ENCODE data around the gene MZT2B. TPM values are rescaled to one million over a fixed set of nuclear protein-coding genes. Genes with fewer than 3 reads are reported as not detected.
"Not testable (repeated sequence)": the region's sequence is repeated elsewhere in the genome, so short reads cannot be mapped to it uniquely, and the experiment has no call there.

The MZT2B gene
- total RNA-seq, 1 experiment from 2014 or later: 111 TPM

DNA sequence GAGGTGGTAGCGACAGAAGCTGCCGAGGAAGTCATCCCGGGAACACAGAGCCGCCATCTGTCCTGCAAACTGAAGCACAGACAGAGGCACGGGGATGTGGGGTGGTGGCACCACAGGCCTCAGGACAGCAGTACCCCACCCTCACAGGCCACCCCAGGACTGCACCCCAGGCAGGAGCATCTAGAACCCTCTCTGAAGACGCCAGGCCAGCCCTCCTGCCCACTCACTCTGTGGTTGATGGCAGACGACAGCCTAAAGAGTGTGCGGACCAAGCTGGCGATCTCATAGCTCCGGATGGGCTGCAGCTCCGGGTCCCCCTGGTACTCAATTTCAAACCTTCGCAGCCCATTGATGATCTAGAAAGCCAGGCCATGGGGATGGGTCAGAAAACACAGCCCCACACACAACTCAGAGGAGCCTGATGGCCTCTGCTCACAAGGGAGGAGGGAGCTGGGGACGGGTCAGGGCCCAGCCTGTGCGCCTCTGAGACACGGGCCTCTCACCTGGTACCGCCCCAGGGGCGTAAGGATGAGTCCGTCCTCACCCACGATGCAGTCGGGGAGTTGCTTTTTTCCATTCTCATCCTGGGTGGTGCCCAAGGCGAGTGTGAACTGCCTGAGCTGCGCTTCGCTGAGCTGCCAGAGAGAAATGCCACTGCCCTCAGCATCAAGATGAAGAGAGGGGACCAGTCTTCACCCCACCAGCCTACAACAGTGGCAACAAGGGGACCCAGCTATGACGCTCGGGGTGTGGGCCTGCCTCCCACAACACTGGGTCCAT, 29.1 kb upstream of the MZT2B start:
- no peak for DNase-seq (ENCODE audit: low read depth)

GRCh38 chr2:130153721-130154422, 28.2 kb upstream of the MZT2B start:
- DNase-seq (ENCODE audit: low read depth): not testable (repeated sequence)

DNA sequence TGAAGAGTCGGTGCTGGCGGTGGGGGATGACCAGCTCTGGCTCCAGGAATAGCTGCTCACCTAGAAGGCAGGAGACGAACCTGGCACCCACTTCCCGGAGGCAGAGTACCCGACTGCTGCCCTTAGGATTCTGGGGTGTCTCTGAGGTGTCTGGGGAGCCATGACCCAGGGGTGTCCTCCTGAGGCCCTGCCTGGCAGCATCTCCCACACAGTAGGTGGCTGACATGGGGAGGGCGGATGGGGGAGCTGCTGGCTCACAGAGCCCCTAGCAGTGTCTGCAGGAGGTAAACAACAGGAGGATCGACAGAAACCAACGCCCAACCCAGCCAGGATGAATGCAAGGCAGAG, 27.7 kb upstream of the MZT2B start:
- not testable (repeated sequence) for DNase-seq (ENCODE audit: low read depth)

- DNase-seq (ENCODE audit: low read depth): no peak
Measured at GRCh38 chr2:130154773-130155765, 27.0 kb upstream of the MZT2B start.

DNA sequence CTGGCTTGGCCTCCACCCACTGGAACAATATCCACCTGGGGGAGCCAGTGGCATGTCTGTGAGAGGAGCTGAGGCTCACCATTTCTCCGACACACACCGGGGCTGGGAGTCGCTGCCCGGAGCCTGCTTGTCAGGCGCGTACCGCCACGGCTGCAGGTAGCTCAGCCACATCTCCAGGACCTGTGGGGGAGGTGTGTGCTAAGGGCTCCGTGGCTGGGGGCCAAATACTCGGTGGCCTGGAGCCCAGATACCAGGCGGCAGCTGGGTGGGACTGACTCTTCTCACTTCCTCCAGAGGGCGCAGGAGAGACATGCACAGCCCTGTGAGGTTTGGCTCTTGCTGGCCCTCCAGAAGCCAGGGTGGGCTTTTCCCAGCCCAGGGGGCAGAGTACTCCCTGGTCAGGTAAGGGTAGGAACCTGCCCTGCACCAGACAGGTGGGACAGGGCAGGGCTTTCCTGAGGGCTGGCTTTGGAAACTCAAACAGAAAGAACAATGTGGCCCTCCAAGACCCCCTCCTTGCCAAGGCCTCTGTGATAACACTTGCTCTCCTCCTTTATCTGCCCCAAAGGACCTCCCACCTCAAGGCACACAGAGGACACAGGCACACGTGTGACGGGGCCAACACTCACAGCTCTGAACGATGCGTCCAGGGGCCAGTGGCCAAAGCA, 26.0 kb upstream of the MZT2B start:
- peak; percentile 34 for DNase-seq (ENCODE audit: low read depth)

DNA sequence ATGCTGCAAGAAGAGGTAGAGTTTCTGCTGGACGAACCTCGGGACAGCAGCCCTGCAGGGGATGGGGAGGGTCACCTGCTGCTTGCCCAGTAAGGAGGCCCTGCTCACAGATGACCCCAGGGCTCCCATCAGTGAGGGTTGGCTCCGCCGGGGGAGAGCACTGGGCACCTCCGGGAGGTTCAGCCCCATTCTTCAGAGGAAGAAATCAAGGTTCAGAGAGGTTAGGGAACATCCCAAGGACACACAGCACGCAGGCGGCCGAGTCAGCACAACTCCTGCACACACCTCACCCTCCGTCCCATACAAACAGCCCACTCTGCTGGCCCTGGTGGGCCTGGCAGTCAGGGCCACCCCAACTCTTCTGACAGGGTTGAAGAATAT, 25.4 kb upstream of the MZT2B start:
- no peak for DNase-seq (ENCODE audit: low read depth)

DNA sequence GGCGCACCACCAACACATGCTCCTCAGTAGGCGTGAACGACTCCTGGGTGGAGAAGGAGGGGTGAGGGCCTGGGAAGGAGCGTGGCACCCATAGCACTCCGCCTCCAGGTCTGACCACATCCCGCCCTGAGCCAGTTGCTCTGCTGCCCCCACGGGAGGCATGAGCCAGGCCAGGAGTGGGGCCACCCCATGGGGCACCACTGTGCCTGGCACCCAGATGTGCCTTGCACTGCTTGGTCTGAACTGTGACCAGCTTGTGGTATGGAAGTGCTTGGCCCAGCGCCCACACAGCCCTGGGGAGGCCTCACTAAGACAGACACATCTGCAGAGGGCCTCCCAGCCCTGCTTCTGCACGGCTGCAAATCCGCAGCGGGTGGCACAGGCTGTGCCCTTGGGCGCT, 24.7 kb upstream of the MZT2B start:
- DNase-seq (ENCODE audit: low read depth): peak; percentile 1

DNA sequence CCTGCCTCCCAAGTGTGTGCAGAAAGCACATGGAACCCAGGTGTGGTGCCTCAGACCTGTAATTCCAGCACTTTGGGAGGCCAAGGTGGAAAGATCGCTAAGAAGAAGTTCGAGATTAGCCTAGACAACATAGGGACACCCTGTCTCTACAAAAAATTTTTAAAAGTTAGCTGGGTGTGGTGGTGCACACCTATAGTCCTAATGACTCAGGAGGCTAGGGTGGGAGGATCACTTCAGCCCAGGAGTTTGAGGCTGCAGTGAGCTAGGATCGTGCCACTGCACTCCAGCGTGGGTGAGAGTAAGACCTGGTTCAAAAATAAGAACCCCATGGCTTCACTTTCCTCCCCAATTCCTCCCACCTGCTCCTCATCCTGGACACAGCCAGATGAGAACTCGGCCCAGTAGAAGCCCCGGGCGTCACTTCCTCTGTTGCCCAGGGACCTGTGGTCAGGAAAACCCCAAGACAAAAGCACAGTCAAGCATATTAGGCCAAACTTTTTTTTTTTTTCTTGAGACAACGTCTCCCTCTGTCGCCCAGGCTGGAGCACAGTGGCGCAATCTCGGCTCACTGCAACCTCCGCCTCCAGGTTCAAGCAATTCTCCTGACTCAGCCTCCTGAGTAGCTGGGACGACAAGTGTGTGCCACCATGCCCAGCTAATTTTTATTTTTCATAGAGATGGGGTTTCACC, 24.1 kb upstream of the MZT2B start:
- not testable (repeated sequence) for DNase-seq (ENCODE audit: low read depth)

DNA sequence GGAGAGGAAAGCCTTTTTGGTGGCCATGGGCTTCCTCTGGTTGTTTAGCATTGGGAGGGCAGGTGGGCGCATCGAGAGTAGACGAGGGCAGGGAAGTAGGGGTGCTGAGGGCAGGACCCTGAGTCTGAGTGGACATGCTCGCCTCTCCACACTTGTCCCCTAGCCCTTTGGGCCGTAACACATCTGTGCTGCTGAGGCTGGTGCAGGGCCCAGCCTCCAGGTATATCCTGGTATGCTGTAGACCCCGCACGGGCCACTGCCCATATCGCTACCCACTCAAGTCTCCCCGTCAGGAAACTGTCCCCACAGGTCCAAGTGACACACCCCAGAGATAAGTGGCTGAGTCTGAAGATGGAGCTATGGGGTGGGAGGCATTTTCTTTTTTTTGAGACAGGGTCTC, 23.4 kb upstream of the MZT2B start:
- no peak for DNase-seq (ENCODE audit: low read depth)

- not testable (repeated sequence) for DNase-seq (ENCODE audit: low read depth)
Measured at GRCh38 chr2:130159376-130159775, 22.7 kb upstream of the MZT2B start.

DNA sequence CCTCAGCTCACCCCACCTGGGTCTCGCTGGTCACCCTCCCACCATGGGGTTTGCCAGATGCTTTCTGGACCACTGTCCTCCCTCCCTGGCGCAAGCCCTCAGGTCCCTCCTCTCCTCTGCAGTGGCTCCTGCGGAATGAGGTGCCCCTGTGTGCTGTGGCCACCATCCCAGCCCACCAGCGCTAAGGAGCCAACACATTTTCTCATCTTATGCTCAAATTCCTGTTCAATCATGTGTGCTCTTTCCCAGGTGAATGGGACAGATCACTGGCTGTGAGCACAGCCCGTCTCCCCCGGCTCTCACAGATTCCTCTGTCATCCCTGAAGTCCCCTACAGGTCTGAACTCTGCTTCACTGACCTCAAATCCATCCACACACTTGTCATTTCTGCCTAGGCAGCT, 21.9 kb upstream of the MZT2B start:
- no peak for DNase-seq (ENCODE audit: low read depth)

GRCh38 chr2:130160838-130161705, 21.0 kb upstream of the MZT2B start:
- DNase-seq (ENCODE audit: low read depth): not testable (repeated sequence)

GRCh38 chr2:130162486-130162885, 19.6 kb upstream of the MZT2B start:
- DNase-seq (ENCODE audit: low read depth): not testable (repeated sequence)

DNA sequence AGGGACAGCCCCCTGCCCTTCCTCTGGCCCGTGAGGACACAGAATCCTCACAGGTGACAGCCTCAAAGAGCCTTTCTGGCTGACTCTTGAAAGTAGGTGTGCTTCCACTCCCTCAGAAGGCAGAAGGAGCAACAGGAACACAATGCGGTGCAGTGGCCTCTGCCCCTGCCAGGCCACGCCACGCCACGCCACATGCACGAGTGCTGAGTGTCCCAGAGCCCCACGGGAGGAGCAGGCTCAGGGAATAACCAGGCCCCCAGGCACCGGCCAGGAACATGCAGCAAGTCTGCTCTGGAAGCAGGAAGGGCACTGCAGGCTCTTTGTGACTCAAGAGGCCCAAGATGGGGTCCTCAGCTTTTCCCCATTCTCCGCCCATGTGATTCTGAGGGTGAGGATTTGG, 19.1 kb upstream of the MZT2B start:
- no peak for DNase-seq (ENCODE audit: low read depth)

- DNase-seq (ENCODE audit: low read depth): no peak
Measured at GRCh38 chr2:130165293-130166016, 16.6 kb upstream of the MZT2B start.

DNA sequence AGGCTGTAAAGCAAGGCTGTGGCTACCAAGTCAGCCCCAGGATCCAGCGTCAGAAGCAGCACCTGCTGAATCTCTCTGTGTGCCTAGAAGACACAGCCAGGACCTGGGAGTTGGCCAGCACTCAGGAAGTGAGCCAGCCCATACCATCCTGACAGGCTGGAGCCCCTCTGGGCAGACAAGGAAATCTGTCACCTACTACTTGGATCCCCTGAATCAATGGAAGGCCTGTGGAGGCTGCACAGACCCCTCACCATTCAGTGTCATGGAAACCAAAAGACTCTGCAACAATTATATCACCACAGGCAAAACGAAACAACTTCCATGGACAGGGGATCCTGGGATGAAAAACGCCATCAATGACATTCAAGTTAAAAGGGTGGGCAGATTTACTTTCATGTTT, 15.5 kb upstream of the MZT2B start:
- DNase-seq (ENCODE audit: low read depth): not testable (repeated sequence)

- DNase-seq (ENCODE audit: low read depth): not testable (repeated sequence)
Measured at GRCh38 chr2:130169163-130169562, 12.9 kb upstream of the MZT2B start.

GRCh38 chr2:130169896-130170295, 12.2 kb upstream of the MZT2B start:
- no peak for DNase-seq (ENCODE audit: low read depth)

- not testable (repeated sequence) for DNase-seq (ENCODE audit: low read depth)
Measured at GRCh38 chr2:130174866-130175265, 7.2 kb upstream of the MZT2B start.
